ENCODE data around the gene TMC3. TPM values are rescaled to one million over a fixed set of nuclear protein-coding genes. Genes with fewer than 3 reads are reported as not detected.

Gene TMC3
- total RNA-seq, 4 donors from 2014 or later, result 0.17 to 0.99 (median 0.47) TPM

DNA sequence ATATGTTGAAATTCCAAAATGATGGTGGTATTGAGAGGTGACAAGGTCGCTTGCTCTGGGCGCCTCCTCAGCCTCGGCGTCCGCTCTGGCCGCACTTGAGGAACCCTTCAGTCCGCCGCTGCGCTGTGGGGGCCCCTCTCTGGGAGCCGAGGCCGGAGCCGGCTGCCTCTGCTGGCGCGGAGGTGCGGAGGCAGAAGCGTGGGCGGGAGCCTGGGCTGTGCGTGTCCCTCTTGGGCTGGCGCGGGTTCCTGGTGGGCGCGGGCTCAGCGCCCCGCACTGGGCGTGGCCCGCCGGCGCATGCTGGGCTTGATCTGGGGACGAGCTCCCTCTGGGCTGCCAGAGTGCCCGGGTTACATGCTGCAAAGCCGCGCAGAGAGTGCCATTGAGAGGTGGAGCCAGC is 39.8 kb upstream of the TMC3 start:
- no peak for TF ChIP-seq EP300 (IDR thresholded peaks at IDR 0.05)
- TF ChIP-seq POLR2A (IDR thresholded peaks at IDR 0.05; ENCODE audit: low read depth), result no peak
- TF ChIP-seq, protein P1, sequence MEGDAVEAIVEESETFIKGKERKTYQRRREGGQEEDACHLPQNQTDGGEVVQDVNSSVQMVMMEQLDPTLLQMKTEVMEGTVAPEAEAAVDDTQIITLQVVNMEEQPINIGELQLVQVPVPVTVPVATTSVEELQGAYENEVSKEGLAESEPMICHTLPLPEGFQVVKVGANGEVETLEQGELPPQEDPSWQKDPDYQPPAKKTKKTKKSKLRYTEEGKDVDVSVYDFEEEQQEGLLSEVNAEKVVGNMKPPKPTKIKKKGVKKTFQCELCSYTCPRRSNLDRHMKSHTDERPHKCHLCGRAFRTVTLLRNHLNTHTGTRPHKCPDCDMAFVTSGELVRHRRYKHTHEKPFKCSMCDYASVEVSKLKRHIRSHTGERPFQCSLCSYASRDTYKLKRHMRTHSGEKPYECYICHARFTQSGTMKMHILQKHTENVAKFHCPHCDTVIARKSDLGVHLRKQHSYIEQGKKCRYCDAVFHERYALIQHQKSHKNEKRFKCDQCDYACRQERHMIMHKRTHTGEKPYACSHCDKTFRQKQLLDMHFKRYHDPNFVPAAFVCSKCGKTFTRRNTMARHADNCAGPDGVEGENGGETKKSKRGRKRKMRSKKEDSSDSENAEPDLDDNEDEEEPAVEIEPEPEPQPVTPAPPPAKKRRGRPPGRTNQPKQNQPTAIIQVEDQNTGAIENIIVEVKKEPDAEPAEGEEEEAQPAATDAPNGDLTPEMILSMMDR (IDR thresholded peaks at IDR 0.05), result no peak
- TF ChIP-seq POLR2AphosphoS5 (IDR thresholded peaks at IDR 0.05), result no peak
- H3K4me1 ChIP-seq, result peaks cover 3 to 11% (median 10%) of the 10 kb centered on the region in 4 donors
- WGBS, result 100% methylated on average over 1 of the region's 32 CpGs
- no peak for DNase-seq (ENCODE audit: extremely low spot score)
- intact Hi-C loops (cut with DNase I), result no loop called here
- peaks cover 0 to 11% (median 0%) of the 10 kb centered on the region in 4 donors for H3K27me3 ChIP-seq
- H3K9me3 ChIP-seq, result no peaks in the 10 kb centered on the region
- no peak overlapping the region for H3K27ac ChIP-seq (replicated peaks in 1 of 4)
- H3K4me3 ChIP-seq, result no peak overlapping the region
- H3K36me3 ChIP-seq, result no peaks in the 10 kb centered on the region

DNA sequence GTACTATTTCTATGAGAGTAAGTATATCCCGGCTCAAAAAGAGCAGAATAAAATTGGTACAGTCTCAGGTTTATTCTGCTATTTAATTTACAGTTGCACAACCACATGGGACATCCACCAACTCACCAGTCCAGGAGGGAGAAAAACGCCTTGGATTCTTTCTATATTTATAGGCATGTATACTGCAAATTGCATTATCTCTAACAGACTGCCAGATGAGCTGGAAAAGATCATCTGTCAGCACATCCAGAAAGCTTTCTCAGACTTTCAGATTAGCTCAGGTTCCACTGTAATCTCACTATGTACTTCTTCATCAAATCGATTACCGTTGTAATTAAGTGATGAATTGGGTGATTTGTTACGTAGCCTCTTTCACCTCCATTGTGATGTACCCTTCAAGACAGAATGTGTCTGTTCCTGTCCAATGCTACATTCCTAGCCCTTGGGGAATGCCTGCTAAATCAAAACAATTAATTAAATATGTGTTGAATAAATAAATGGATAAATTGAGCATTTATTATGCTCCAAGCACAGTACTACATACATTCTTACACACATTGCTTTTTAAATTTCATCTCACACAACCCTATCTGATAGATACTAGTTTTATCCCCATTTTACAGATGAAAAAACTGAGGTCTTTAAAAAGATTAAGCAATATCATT is 38.1 kb upstream of the TMC3 start:
- H3K36me3 ChIP-seq, result no peaks in the 10 kb centered on the region
- H3K27ac ChIP-seq (replicated peaks in 1 of 4), result no peak overlapping the region
- peaks cover 3 to 11% (median 10%) of the 10 kb centered on the region in 4 donors for H3K4me1 ChIP-seq
- DNase-seq (ENCODE audit: extremely low spot score), result no peak
- intact Hi-C loops (cut with DNase I), result no loop called here
- peaks cover 0 to 21% (median 0%) of the 10 kb centered on the region in 4 donors for H3K27me3 ChIP-seq
- no peaks in the 10 kb centered on the region for H3K9me3 ChIP-seq
- H3K4me3 ChIP-seq, result no peak overlapping the region
- no peak for TF ChIP-seq EP300 (IDR thresholded peaks at IDR 0.05)
- TF ChIP-seq POLR2A (IDR thresholded peaks at IDR 0.05; ENCODE audit: low read depth), result no peak
- TF ChIP-seq, protein P1 (IDR thresholded peaks at IDR 0.05), result no peak
- no peak for TF ChIP-seq POLR2AphosphoS5 (IDR thresholded peaks at IDR 0.05)
- WGBS, result 83% methylated on average over 5 of the region's 5 CpGs

DNA sequence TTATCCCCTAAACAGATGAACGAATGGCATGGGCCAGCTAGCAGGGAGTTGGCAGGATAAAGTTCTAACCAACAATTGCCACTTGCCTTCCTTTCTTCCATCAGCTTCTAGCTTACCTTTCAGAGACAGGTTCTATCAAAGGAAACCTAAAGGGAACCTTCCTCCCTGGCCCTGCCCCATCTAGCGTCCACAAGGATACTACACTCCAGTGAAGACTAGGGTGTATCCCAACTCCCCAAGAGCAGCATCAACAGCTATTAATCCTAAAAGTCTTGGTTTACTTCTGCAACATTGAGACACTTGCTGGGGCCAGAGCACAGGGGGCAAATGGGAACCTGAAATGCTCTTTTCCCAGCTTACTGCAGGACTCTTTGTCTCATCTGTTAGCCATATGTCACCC is 37.0 kb upstream of the TMC3 start:
- H3K27me3 ChIP-seq, result peaks cover 0 to 23% (median 0%) of the 10 kb centered on the region in 4 donors
- no peak overlapping the region for H3K4me3 ChIP-seq
- no peaks in the 10 kb centered on the region for H3K9me3 ChIP-seq
- TF ChIP-seq, protein P1 (IDR thresholded peaks at IDR 0.05), result no peak
- TF ChIP-seq EP300 (IDR thresholded peaks at IDR 0.05) (no peak), POLR2A (IDR thresholded peaks at IDR 0.05; ENCODE audit: low read depth) (no peak), POLR2AphosphoS5 (IDR thresholded peaks at IDR 0.05) (no peak)
- intact Hi-C loops (cut with DNase I), result no loop called here
- WGBS, result 82% methylated on average over 2 of the region's 2 CpGs
- peaks cover 3 to 11% (median 10%) of the 10 kb centered on the region in 4 donors for H3K4me1 ChIP-seq
- H3K36me3 ChIP-seq, result no peaks in the 10 kb centered on the region
- no peak overlapping the region for H3K27ac ChIP-seq (replicated peaks in 1 of 4)
- no peak for DNase-seq (ENCODE audit: extremely low spot score)

DNA sequence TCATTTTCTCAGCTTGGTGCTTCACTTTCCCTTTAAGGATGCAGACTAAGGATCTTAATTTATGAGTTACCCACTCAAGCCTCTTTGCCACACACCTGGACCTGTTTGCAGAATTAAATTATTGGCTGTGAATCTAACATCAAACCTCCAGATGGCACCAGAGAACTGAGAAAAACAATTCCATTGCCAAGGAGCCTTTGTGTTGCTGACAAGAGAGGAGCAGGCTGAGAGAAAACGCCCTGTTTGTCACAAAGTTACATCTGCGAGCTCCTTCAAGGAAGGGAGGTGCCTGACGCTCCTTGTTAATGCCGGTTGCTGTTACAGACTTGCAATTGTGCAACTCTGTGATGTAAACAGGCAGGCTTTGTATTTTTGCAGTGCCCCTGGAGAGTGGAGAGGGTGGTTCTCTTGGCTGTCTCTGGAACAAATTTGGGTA is 36.3 kb upstream of the TMC3 start:
- no peak for DNase-seq (ENCODE audit: extremely low spot score)
- Histone ChIP-seq H3K36me3 (no peaks in the 10 kb centered on the region), H3K27ac (replicated peaks in 1 of 4) (no peak overlapping the region), H3K4me1 (peaks cover 3 to 11% (median 10%) of the 10 kb centered on the region in 4 donors), H3K4me3 (no peak overlapping the region), H3K9me3 (no peaks in the 10 kb centered on the region), H3K27me3 (peaks cover 0 to 27% (median 0%) of the 10 kb centered on the region in 4 donors)
- intact Hi-C loops (cut with DNase I), result no loop called here
- no peak for TF ChIP-seq POLR2A (IDR thresholded peaks at IDR 0.05; ENCODE audit: low read depth)
- peak; percentile 39 to 60 for TF ChIP-seq POLR2AphosphoS5 (IDR thresholded peaks at IDR 0.05)
- TF ChIP-seq, protein P1 (IDR thresholded peaks at IDR 0.05), result peak; percentile 38 to 42 (median 41)
- 3% methylated on average over 4 of the region's 4 CpGs for WGBS

Data from esophagus muscularis mucosa (tissue), 4 donors.